Psoas muscle (tissue), 8 donors: ENCODE measurements around the gene NBEA. TPM values are rescaled to one million over a fixed set of nuclear protein-coding genes. Genes with fewer than 3 reads are reported as not detected.

ENCODE experiments used
- ATAC-seq, 4 donors: fragments of 200-7000 bp; cut with Tn5 transposase; one replicate each; pipeline ENCODE4 v1.9.1; 2020; ENCODE audit warnings: moderate library complexity in 3 of 4, mild to moderate bottlenecking in 2 of 4
- DNase-seq, 2 donors: peaks; one replicate each; pipeline ENCODE4 v3.0.0-alpha.2; 2020
- H3K27ac ChIP-seq: fragments of 200-600 bp; one replicate; pipeline ENCODE4 v1.8.0; 2022
- H3K27me3 ChIP-seq, 3 donors: fragments of 200-600 bp in 1 of 3; one replicate each; pipeline versions ENCODE4 v1.6.1 to v1.8.0; 2013 to 2022; ENCODE audit warnings: low read length in 2 of 3, mild to moderate bottlenecking in 2 of 3, moderate library complexity in 1 of 3; ENCODE audit not compliant: insufficient read depth in 3 of 3
- H3K36me3 ChIP-seq, 2 donors: fragments of 200-600 bp in 1 of 2; one replicate each; pipeline versions ENCODE4 v1.6.1 to v1.8.0; 2013 to 2022; ENCODE audit warnings: low read depth in 1 of 2, mild to moderate bottlenecking in 1 of 2, moderate library complexity in 1 of 2; ENCODE audit not compliant: insufficient read depth in 1 of 2
- H3K4me1 ChIP-seq: fragments of 200-600 bp; one replicate; pipeline ENCODE4 v1.8.0; 2022
- H3K4me3 ChIP-seq: fragments of 200-600 bp; one replicate; pipeline ENCODE4 v1.8.0; 2022; ENCODE audit warnings: mild to moderate bottlenecking
- H3K9me3 ChIP-seq: fragments of 200-600 bp; one replicate; pipeline ENCODE4 v1.8.0; 2022
- CTCF ChIP-seq: fragments of 200-600 bp; IDR thresholded peaks from one replicate; pipeline ENCODE4 v1.8.0; 2022; ENCODE audit warnings: antibody characterized with exemption
- WGBS, 3 donors: extraction: QIAGEN DNeasy Blood & Tissue Kit; methylation state at CpG; one replicate each; pipeline versions ENCODE4 v1.1.6 to v1.1.7; 2013; 5-methylcytosine and 5-hydroxymethylcytosine counted together
- intact Hi-C, 2 donors: fragments of 100-400 bp; cut with DNase I; formaldehyde crosslinking; loops; one replicate each; pipeline versions ENCODE4 v1.11.0 to v1.14.2; 2022
- polyA plus RNA-seq, 3 donors: library from polyadenylated mRNA; stranded (reverse); fragments of 200-250 nt; gene quantifications; one replicate each; pipeline ENCODE4 v1.2.3, GENCODE V29; 2013
- total RNA-seq, 4 donors: library from RNA; stranded (reverse); fragmentation: NEBNext Ultra II Directional in 2 of 4; extraction: Animal tissue kit (Norgen Biotek cat#: 25700) in 2 of 4; gene quantifications; one replicate each; pipeline versions ENCODE4 v1.2.1 to v1.2.4, GENCODE V29; 2021 to 2023
- donor health status: healthy with polysubstance abuse.
- donor health status: DM: no; HTN: no; CAD: no; lungs with moderate emphysema.
- donor health status: Bipolar disorder and iron deficiency.
- donor health status: healthy.
- donor health status: DM: yes; HTN: yes; CAD: no.
- donor health status: DM: no; HTN: no; CAD: no.
- donor health status: DM: no; HTN: no; CAD: no.
- donor health status: DM: yes; HTN: yes; CAD: no.

Gene NBEA
- total and polyA plus RNA-seq, 7 donors: 0.99 to 5.3 (median 1.5) TPM

GRCh38 chr13:35136585-35136984 is 194.5 kb downstream of the NBEA start:
- DNase-seq (no peak), ATAC-seq (no peak)
- intact Hi-C loops: no loop called here
- Histone ChIP-seq H3K9me3 (no peaks in the 10 kb centered on the region), H3K27ac (no peak overlapping the region), H3K4me1 (no peaks in the 10 kb centered on the region), H3K4me3 (no peak overlapping the region), H3K27me3 (no peaks in the 10 kb centered on the region), H3K36me3 (no peaks in the 10 kb centered on the region)
- 43 to 57% (median 48%) methylated on average over 2 of the region's 2 CpGs for WGBS, 3 donors
- TF ChIP-seq CTCF: no peak

GRCh38 chr13:35139591-35139990 is 197.5 kb downstream of the NBEA start:
- DNase-seq (no peak), ATAC-seq (no peak)
- no peak overlapping the region for H3K4me3 ChIP-seq
- no peaks in the 10 kb centered on the region for H3K36me3 ChIP-seq
- no peak for TF ChIP-seq CTCF
- H3K9me3 ChIP-seq: no peaks in the 10 kb centered on the region
- H3K27ac ChIP-seq: no peak overlapping the region
- WGBS, 3 donors: 77 to 79% (median 77%) methylated on average over 4 of the region's 4 CpGs
- H3K4me1 ChIP-seq: no peaks in the 10 kb centered on the region
- no peaks in the 10 kb centered on the region for H3K27me3 ChIP-seq
- intact Hi-C loops: no loop called here

GRCh38 chr13:35140321-35140720 is 198.3 kb downstream of the NBEA start:
- no peak for TF ChIP-seq CTCF
- ATAC-seq: no peak
- Histone ChIP-seq H3K27ac (no peak overlapping the region), H3K9me3 (no peaks in the 10 kb centered on the region), H3K36me3 (no peaks in the 10 kb centered on the region), H3K27me3 (no peaks in the 10 kb centered on the region), H3K4me1 (no peaks in the 10 kb centered on the region), H3K4me3 (no peak overlapping the region)
- no peak for DNase-seq
- WGBS, 3 donors: 76 to 87% (median 80%) methylated on average over 1 of the region's 1 CpG
- intact Hi-C loops: no loop called here

- intact Hi-C loops: no loop called here
- ATAC-seq (no peak), DNase-seq (no peak)
- no peak for TF ChIP-seq CTCF
- H3K27me3 ChIP-seq: no peaks in the 10 kb centered on the region
- H3K9me3 ChIP-seq: no peaks in the 10 kb centered on the region
- no peaks in the 10 kb centered on the region for H3K36me3 ChIP-seq
- H3K4me3 ChIP-seq: no peak overlapping the region
- H3K4me1 ChIP-seq: no peaks in the 10 kb centered on the region
- no peak overlapping the region for H3K27ac ChIP-seq
Observed at GRCh38 chr13:35140831-35141230, 198.8 kb downstream of the NBEA start.

GRCh38 chr13:35143123-35143522 is 201.1 kb downstream of the NBEA start:
- DNase-seq (no peak), ATAC-seq (no peak)
- no peaks in the 10 kb centered on the region for H3K4me1 ChIP-seq
- no peaks in the 10 kb centered on the region for H3K9me3 ChIP-seq
- intact Hi-C loops: no loop called here
- no peaks in the 10 kb centered on the region for H3K27me3 ChIP-seq
- no peak overlapping the region for H3K4me3 ChIP-seq
- no peak for TF ChIP-seq CTCF
- no peaks in the 10 kb centered on the region for H3K36me3 ChIP-seq
- 90 to 97% (median 94%) methylated on average over 6 of the region's 6 CpGs for WGBS, 3 donors
- no peak overlapping the region for H3K27ac ChIP-seq
